PC-9 (cell line): Measurements from ENCODE around the gene SLC38A1.

Source experiments
- EZH2 ChIP-seq: fragments of 200-600 bp; sonication (generic); IDR thresholded peaks from 2 replicates; pipeline ENCODE4 v1.8.0; 2017; ENCODE audit warnings: antibody characterized with exemption, low read depth
- TF ChIP-seq, protein P1 (sequence below): fragments of 200-600 bp; sonication (generic); conservative IDR thresholded peaks from 2 replicates; pipeline ENCODE4 v1.6.1; 2017; ENCODE audit warnings: mixed run types, antibody characterized with exemption, mild to moderate bottlenecking, moderate library complexity

DNA sequence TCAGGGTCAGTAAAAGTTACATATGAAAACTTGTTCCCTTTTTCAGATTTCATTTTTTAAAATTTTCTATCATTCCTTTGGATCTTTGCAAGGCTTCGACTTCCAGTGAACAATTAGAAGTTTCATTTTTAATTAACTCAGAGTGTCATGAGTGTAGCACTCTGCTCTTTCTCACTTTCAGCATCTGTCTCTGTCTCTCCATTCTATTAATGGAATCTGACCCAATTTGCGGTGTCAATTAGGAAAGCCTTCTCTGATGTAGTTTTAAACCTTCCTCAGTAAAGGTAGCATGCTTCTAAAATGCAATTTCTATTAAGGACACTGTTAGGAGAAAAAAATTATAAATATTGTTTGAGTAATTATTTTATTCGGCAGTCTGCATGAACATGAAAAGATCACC lies 68.3 kb downstream of the SLC38A1 start:
- TF ChIP-seq, protein P1, sequence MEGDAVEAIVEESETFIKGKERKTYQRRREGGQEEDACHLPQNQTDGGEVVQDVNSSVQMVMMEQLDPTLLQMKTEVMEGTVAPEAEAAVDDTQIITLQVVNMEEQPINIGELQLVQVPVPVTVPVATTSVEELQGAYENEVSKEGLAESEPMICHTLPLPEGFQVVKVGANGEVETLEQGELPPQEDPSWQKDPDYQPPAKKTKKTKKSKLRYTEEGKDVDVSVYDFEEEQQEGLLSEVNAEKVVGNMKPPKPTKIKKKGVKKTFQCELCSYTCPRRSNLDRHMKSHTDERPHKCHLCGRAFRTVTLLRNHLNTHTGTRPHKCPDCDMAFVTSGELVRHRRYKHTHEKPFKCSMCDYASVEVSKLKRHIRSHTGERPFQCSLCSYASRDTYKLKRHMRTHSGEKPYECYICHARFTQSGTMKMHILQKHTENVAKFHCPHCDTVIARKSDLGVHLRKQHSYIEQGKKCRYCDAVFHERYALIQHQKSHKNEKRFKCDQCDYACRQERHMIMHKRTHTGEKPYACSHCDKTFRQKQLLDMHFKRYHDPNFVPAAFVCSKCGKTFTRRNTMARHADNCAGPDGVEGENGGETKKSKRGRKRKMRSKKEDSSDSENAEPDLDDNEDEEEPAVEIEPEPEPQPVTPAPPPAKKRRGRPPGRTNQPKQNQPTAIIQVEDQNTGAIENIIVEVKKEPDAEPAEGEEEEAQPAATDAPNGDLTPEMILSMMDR: no peak
- no peak for TF ChIP-seq EZH2
